AG04449 (cell line): ENCODE results near the gene SELENOT.

Source experiments
- CTCF ChIA-PET: fragments of 350-600 bp; formaldehyde crosslinking; extraction: SDS; loops from one replicate; lab custom pipeline; 2021; ENCODE audit warnings: antibody characterized with exemption; lab: Yijun Ruan, JAX
- POLR2A ChIA-PET: fragments of 400-600, 350-600 bp; formaldehyde crosslinking; extraction: SDS; loops from one replicate; lab custom pipeline; 2020; ENCODE audit warnings: antibody characterized with exemption, inconsistent platforms; lab: Yijun Ruan, JAX
- DNase-seq: peaks from one replicate; pipeline ENCODE4 v3.0.0-alpha.2; 2010; ENCODE audit warnings: low read depth, low spot score
- H3K4me3 ChIP-seq: 2 replicates; pipeline ENCODE4 v1.5.1; 2011; ENCODE audit warnings: low read depth, mild to moderate bottlenecking, control low read depth, low read length
- TF ChIP-seq, protein P1 (sequence below): IDR thresholded peaks from one replicate; pipeline ENCODE4 v1.5.1; 2011; ENCODE audit warnings: mild to moderate bottlenecking, moderate library complexity, low read length, control low read depth, inconsistent platforms; ENCODE audit not compliant: insufficient read depth; ENCODE audit errors: missing control alignments

Gene SELENOT, protein sequence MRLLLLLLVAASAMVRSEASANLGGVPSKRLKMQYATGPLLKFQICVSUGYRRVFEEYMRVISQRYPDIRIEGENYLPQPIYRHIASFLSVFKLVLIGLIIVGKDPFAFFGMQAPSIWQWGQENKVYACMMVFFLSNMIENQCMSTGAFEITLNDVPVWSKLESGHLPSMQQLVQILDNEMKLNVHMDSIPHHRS

DNA sequence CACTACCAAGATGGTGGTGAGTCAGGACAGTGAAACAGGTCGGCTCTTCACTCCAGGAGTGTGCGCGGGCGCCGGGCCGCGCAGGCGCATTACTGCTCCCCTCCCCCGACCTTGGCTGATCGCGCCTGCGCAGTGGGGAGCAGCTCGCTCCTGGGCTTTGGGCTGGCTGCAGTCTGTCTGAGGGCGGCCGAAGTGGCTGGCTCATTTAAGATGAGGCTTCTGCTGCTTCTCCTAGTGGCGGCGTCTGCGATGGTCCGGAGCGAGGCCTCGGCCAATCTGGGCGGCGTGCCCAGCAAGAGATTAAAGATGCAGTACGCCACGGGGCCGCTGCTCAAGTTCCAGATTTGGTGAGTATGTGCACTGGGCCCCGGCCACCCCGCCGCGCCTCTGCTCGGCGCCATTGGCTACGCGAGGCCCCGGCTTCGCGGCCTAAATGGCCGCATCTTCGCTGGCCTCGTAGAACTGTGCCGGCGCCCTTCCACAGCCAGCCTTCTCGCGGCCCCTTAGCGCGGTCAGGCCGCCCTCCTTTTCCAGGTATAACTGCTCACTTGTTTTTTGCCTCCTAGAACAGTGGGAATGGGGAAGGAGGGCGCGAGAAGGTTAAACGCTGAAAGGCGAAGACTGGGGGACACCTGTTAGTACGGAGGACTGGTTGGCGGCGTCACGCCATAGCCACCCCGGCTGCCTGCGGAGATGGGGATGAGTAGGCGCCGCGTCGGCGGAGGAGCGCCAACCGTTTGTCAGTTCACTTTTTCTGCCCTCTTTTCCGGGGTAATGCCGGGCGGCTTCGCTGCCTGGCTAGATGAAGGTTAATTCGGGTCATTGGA is at the start of gene SELENOT:
Gene SELENOT (plus strand): TSS at position 169 of the 827 bp plus-strand sequence. CDS start 42 bp downstream, at position 211.
- TF ChIP-seq, protein P1, sequence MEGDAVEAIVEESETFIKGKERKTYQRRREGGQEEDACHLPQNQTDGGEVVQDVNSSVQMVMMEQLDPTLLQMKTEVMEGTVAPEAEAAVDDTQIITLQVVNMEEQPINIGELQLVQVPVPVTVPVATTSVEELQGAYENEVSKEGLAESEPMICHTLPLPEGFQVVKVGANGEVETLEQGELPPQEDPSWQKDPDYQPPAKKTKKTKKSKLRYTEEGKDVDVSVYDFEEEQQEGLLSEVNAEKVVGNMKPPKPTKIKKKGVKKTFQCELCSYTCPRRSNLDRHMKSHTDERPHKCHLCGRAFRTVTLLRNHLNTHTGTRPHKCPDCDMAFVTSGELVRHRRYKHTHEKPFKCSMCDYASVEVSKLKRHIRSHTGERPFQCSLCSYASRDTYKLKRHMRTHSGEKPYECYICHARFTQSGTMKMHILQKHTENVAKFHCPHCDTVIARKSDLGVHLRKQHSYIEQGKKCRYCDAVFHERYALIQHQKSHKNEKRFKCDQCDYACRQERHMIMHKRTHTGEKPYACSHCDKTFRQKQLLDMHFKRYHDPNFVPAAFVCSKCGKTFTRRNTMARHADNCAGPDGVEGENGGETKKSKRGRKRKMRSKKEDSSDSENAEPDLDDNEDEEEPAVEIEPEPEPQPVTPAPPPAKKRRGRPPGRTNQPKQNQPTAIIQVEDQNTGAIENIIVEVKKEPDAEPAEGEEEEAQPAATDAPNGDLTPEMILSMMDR, result peak; percentile 23
- peak within 1 kb of the TSS; percentile 87 for H3K4me3 ChIP-seq
- CTCF ChIA-PET, result interaction anchor here (0.7 to 1.4 kb wide), 3 partner anchors 8 to 160 kb away, joined by 3 to 4 read pairs (median 3); partner anchors contain the start of gene SIAH2
- POLR2A ChIA-PET, result interaction anchor here (0.5 to 1.2 kb wide), 7 partner anchors 9 to 1173 kb away, joined by 3 to 5 read pairs (median 3); partner anchors contain the start of gene ERICH6
- DNase-seq, result peak; percentile 59

DNA sequence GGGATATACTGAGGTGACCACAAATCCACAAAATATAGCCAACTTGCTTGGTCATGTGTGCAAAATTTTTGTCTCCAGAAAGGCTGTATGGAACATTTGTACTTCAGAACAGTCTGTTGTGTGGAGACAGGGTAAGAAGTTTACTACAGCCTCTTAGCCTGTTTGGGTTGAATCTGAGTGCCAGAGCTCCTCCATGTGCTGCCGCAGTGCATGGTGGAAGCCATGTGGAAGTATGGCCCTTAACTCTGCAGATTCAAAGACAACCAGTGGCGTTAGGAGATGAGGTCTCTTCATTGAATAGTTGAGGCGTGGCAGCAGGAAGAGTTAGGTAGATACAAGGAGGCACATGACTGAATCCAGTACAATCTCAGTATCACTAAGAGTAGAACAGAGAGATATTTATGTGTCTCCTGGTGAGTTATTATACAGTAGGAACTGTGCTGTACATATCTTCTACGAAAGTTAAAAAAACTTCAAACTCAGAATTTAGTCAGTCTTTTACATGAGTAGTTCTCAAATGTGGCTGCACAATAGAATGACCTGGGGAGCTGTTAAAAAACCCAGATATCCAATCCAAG is 47.2 kb upstream of the SELENOT start:
- no peak overlapping the region for H3K4me3 ChIP-seq
- ChIA-PET CTCF (interaction anchor here (1.1 to 1.6 kb wide), 3 partner anchors 8 to 620 kb away, joined by 3 to 5 read pairs (median 3); no protein-coding TSS in a partner anchor), POLR2A (no interaction called here)
- no peak for DNase-seq
- TF ChIP-seq, protein P1, result no peak

DNA sequence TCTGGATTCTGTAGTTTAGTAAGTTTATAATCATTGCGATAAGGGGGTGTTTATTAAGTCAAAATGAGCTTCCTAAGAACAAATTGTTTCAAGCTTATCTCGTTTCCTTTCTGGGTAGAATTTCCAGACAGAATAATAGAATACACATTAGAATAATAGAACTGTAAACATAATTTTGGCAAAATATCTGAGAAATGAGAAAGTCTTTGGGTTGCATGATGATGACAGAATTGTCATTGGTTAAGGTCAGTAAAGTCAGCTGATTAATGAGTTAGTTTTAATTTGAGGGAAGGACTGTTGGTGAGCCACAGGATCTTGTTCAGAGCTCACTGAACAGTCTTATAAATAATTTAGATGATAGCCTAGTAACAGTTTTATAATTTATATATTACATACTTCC is 46.3 kb upstream of the SELENOT start:
- CTCF ChIA-PET, result interaction anchor here (1.2 to 1.6 kb wide), 2 partner anchors 9 to 621 kb away, joined by 3 to 5 read pairs; no protein-coding TSS in a partner anchor
- TF ChIP-seq, protein P1, result no peak
- POLR2A ChIA-PET, result no interaction called here
- H3K4me3 ChIP-seq, result no peak overlapping the region
- DNase-seq, result no peak

DNA sequence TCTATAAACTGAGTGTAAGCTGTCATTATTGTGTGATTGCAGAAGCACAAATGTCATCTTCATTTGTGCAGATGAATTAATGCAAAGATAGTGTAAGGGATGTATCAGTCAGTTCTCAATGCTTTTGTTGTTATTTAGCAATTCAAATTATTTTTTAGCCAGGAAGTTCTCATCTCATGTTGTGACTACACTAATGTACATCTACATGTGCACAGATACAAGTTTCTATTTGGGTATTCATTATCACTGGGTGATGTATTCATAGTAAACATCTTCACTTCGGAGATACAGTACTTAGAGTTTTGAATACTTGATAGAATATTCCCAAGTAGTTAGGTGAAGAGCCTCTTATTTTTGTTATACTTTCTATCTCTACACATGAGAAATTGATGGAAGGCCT is 45.4 kb upstream of the SELENOT start:
- H3K4me3 ChIP-seq, result no peak overlapping the region
- DNase-seq, result no peak
- ChIA-PET POLR2A (no interaction called here), CTCF (no interaction called here)
- TF ChIP-seq, protein P1, result no peak

DNA sequence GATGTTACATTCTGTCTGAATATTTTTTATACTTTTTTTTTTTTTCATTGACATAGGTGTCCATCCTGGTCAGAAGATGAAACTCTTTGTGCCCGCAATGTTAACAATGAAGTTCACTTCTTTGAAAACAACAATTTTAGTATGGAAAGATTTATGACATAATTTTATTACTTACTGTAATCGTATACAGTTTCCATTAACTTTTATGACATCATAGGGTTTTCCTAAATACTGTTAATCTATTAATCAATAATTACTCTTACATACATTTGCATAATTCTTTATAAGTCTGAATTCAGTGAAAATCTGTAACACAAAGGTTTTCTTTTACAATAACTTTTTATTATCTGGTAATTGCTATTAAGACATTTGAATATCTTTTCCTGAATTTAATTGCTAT is 38.9 kb upstream of the SELENOT start:
- no peak for DNase-seq
- ChIA-PET POLR2A (no interaction called here), CTCF (no interaction called here)
- H3K4me3 ChIP-seq, result no peak overlapping the region
- TF ChIP-seq, protein P1, result no peak
